Uterus (tissue), 2 donors: Measurements from ENCODE around the gene ETHE1.

Experiments used
- CTCF ChIP-seq, 4 experiments: fragments of 200-600 bp in 2 of 4; fragments of 450-650 bp in 2 of 4; sonication (generic) in 2 of 4; IDR thresholded peaks; one replicate each; pipeline ENCODE4 v1.5.1; 2016 to 2019; ENCODE audit warnings: antibody characterized with exemption in 4 of 4, mild to moderate bottlenecking in 2 of 4, moderate library complexity in 1 of 4
- POLR2A ChIP-seq, 2 donors: fragments of 450-650 bp; IDR thresholded peaks; one replicate each; pipeline ENCODE4 v1.6.1; 2016; ENCODE audit warnings: antibody characterized with exemption in 2 of 2, mild to moderate bottlenecking in 1 of 2, moderate library complexity in 1 of 2

GRCh38 chr19:43481701-43482100 is 45.3 kb downstream of the ETHE1 start:
- no peak for TF ChIP-seq CTCF (IDR thresholded peaks at IDR 0.05)
- no peak for TF ChIP-seq POLR2A (IDR thresholded peaks at IDR 0.05)
